Measurements from ENCODE around the gene DCUN1D2. TPM values are rescaled to one million over a fixed set of nuclear protein-coding genes. Genes with fewer than 3 reads are reported as not detected.

DCUN1D2 gene
- total RNA-seq, 1 donor from 2014 or later: 29.0 TPM

GRCh38 chr13:113533161-113533840 lies 42.8 kb upstream of the DCUN1D2 start:
- no peaks in the 10 kb centered on the region for H3K9me3 Mint-ChIP-seq (ENCODE audit: unreplicated experiment)
- no peak overlapping the region for H3K4me3 Mint-ChIP-seq (ENCODE audit: unreplicated experiment)
- H3K4me1 Mint-ChIP-seq (ENCODE audit: unreplicated experiment): no peaks in the 10 kb centered on the region
- DNase-seq (ENCODE audit: extremely low spot score, unreplicated experiment): no peak
- H3K27me3 Mint-ChIP-seq (ENCODE audit: unreplicated experiment): no peaks in the 10 kb centered on the region
- no peak for TF ChIP-seq CTCF (IDR thresholded peaks at IDR 0.05)
- H3K36me3 Mint-ChIP-seq (ENCODE audit: unreplicated experiment): peaks cover 51% of the 10 kb centered on the region
- H3K27ac Mint-ChIP-seq (ENCODE audit: unreplicated experiment): no peak overlapping the region

DNA sequence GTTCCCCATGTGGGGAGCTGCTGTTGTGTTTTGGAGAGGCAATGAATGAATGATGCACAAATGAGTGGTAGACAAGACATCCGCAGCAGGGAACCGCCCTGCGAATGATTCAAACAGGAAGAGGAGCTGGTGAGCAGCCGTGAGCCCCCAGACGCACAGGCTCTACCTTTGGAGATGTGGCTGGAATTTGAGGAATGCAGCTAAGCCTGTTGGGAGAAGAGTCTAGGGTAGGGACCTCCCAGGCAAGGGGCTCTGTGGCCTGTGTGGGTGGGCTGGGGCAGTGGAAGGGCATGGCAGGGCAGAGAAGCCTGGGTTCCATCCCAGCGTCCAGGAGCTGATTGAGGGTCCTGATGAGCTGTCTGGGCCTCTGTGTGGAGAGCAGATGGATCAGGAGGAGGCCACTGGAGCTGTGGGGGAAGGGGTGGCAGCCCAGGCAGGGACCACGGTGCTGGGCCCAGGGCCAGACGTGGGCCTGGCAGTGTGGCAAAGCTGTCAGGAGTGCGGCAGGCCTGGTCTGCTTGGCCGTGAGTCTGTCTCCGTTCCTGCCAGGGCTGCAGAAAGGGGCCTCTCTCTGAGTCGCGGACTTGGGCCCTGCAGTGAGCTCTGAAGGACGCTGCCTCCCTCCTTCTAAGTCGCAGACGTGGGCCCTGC lies 41.8 kb upstream of the DCUN1D2 start:
- H3K36me3 Mint-ChIP-seq (ENCODE audit: unreplicated experiment): peaks cover 56% of the 10 kb centered on the region
- no peaks in the 10 kb centered on the region for H3K27me3 Mint-ChIP-seq (ENCODE audit: unreplicated experiment)
- no peak for DNase-seq (ENCODE audit: extremely low spot score, unreplicated experiment)
- H3K4me3 Mint-ChIP-seq (ENCODE audit: unreplicated experiment): no peak overlapping the region
- H3K9me3 Mint-ChIP-seq (ENCODE audit: unreplicated experiment): no peaks in the 10 kb centered on the region
- no peak for TF ChIP-seq CTCF (IDR thresholded peaks at IDR 0.05)
- no peaks in the 10 kb centered on the region for H3K4me1 Mint-ChIP-seq (ENCODE audit: unreplicated experiment)
- no peak overlapping the region for H3K27ac Mint-ChIP-seq (ENCODE audit: unreplicated experiment)

- Mint-ChIP-seq H3K36me3 (ENCODE audit: unreplicated experiment) (peaks cover 56% of the 10 kb centered on the region), H3K27ac (ENCODE audit: unreplicated experiment) (no peak overlapping the region), H3K4me3 (ENCODE audit: unreplicated experiment) (no peak overlapping the region), H3K27me3 (ENCODE audit: unreplicated experiment) (no peaks in the 10 kb centered on the region), H3K9me3 (ENCODE audit: unreplicated experiment) (no peaks in the 10 kb centered on the region), H3K4me1 (ENCODE audit: unreplicated experiment) (peaks cover 2% of the 10 kb centered on the region)
- no peak for DNase-seq (ENCODE audit: extremely low spot score, unreplicated experiment)
- no peak for TF ChIP-seq CTCF (IDR thresholded peaks at IDR 0.05)
These were observed 40.7 kb upstream of the DCUN1D2 start for GRCh38 chr13:113531041-113531873.

GRCh38 chr13:113528813-113529180 lies 38.3 kb upstream of the DCUN1D2 start:
- peaks cover 50% of the 10 kb centered on the region for H3K36me3 Mint-ChIP-seq (ENCODE audit: unreplicated experiment)

More at GRCh38 chr13:113528813-113529180, 38.3 kb upstream of the DCUN1D2 start:
- H3K9me3 Mint-ChIP-seq (ENCODE audit: unreplicated experiment): no peaks in the 10 kb centered on the region
- no peak overlapping the region for H3K27ac Mint-ChIP-seq (ENCODE audit: unreplicated experiment)
- peak; percentile 23 for DNase-seq (ENCODE audit: extremely low spot score, unreplicated experiment)
- peaks cover 2% of the 10 kb centered on the region for H3K4me1 Mint-ChIP-seq (ENCODE audit: unreplicated experiment)
- H3K4me3 Mint-ChIP-seq (ENCODE audit: unreplicated experiment): no peak overlapping the region
- TF ChIP-seq CTCF (IDR thresholded peaks at IDR 0.05): no peak
- H3K27me3 Mint-ChIP-seq (ENCODE audit: unreplicated experiment): no peaks in the 10 kb centered on the region

Data from osteocyte (in vitro differentiated cells).